GM12891 (cell line): ENCODE data around the gene TBC1D1.

Source experiments
- POLR2A ChIP-seq: IDR thresholded peaks from 2 replicates; pipeline ENCODE4 v1.6.1; 2011; ENCODE audit warnings: low read depth, low read length, control low read depth
- POLR2AphosphoS5 ChIP-seq: IDR thresholded peaks from 2 replicates; pipeline ENCODE4 v1.6.1; 2011; ENCODE audit warnings: low read depth, low read length, control low read depth

- TF ChIP-seq POLR2A: no peak
- TF ChIP-seq POLR2AphosphoS5: no peak
Observed at GRCh38 chr4:37845201-37845600, 45.7 kb upstream of the TBC1D1 start.
